M059J (cell line): ENCODE data around the gene KCNQ1. TPM values are rescaled to one million over a fixed set of nuclear protein-coding genes. Genes with fewer than 3 reads are reported as not detected.

Experiments
- DNase-seq: peaks from one replicate; pipeline ENCODE4 v3.0.0-alpha.2; 2012; ENCODE audit warnings: low read depth
- total RNA-seq: library from RNA; depleted of rRNA; stranded (reverse); fragments of >200 nt; shearing (Covaris generic); gene quantifications from 2 replicates; pipeline ENCODE4 v1.2.3, GENCODE V29; 2014

The KCNQ1 gene
- total RNA-seq, 1 experiment from 2014 or later, result not detected

DNA sequence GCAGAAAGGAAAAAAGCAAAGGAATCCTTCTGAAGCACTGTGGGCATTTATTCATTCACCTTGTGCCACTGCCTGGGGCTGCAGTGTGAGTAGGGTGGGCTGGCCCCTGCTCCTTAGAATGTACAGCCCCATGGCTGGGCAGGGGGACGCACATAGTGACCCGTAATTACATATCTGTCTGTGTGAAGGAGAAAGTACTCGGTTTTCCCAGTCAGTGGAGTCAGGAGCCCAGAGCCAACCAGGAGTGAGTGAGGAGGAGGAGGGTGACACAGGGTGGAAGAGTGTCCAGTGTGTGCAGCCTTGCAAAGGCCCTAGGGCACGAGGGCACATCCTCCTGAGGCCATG, 348.9 kb downstream of the KCNQ1 start:
- no peak for DNase-seq

DNA sequence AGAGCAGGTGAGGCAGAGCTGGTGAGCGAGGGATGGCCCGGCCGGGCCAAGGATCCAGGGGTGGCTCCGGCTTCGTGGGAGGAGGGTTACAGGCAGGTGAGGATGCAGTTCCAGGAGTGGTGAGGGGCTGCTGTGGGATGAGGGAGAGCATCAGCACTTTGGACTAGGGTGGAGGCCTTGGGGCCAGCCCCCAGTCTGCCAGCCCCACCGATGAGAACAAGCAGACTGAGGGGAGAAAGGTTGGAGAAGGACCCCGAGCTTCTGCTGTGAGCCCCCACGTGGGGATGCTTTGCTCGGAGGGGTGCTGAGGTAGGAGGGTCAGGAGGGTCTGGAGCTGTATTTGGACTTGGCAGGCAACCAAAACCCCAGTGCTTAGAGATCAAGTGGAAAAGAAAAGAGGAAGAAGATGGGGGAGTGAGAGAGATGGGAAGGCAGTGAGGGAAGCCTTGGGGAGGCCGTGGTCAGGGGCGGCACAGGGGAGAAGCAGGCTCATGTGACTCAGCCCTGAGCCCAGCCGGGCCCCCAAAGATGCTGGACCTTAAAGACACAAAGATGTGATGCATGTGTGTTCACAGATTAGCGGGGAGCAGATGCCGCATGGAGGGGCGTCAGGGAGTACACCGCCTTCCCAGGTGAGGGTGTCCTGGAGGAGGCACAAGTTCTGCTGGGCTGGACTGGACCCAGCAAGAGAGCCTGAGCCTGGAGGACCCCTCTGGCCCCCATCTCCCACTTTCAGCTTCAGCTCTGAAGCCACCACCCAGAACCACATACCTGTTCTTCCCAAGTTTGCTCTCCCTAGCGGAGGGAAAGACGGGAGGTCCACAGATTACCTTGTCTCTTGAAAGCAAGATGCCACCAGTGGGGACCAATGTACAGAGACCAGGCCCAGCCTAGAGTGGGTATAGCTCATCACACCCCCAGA, 349.5 kb downstream of the KCNQ1 start:
- DNase-seq, result no peak

DNA sequence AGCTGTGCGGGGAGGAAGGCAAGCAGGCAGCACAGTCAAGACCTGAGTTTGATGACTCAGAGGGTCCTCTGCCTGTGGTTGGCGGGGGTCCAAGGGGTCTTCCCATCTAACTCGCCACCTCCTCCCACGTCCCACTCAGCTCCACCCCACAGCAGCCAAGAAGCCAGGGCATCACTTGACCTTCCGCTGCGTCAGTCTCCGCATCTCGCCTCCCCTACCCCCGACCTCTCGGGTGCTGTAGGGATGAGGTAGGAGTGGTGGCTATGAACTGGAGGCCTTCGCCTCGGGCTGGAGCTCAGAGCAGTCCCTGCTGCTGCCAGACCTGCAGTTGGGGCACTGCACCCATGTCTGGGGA, 350.1 kb downstream of the KCNQ1 start:
- no peak for DNase-seq

DNA sequence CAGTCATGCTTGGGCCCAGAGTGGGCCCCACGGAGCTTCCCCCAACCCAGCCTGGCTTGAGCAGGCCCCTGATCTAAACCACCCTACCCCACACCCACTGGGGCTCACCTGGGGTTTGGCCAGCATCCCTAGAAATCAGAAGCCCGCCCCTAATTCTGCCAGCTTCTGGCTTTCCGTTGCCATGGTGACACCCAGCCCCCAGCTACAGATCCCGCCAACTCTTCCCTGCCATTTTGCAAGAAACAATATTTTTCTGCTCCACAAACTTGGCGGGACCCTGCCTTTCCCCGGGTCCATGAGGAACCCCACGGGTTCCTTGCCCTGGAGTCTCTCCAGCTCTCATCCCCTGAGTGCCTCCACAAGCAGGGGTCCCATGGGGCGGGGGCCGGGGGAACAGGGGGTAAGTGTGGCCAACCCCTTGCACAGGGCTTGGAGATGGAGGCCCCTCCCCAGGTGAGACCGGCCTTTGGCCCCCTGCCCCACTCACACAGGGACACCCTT, 350.7 kb downstream of the KCNQ1 start:
- DNase-seq, result no peak

DNA sequence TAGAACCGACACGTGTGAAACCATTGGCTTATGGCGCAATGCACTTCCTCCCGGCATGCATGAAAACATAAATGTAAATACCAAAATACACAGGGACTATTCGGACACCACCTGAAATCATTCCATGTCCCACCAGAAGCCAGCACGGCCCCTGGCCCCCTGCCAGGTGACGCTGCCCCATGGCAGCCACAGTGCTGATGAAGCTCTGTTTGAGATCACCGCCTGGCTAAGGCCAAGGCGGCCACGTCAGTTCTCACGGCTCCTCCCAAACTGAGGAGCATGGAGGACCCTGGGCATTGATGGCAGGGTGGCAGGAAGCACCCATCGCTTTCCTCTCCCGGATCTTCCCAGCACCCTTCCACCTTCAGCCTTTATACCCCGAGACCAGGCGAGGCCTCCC, 351.3 kb downstream of the KCNQ1 start:
- no peak for DNase-seq

DNA sequence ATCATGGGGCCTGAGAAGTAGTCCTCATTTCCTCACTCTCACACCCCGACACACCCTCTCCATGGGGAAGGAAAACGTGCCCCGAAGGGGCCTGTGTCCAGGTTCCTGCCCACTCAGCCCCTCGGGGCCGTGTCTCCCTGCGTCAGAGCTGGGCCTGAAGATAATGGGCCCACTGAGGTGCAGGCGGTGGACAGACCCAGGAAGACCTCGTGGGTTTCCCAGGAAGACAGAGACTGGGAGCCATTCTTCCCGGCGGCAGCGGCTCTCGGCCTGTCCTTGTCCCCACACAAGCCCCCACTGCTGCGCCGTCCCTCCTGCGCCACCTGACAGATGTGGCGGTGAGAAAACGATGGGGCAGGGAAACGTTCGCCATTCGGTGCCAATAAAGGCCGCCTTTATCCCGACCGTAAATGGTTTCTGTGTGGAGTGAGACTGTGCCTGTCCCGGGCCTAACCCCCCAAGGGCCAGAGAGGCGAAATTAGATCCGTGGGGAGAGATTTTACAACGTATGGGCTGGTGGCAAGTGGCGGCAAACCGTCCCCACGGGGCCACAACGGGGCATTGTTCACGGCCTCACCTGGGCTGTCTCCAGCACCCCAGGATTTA, 351.8 kb downstream of the KCNQ1 start:
- no peak for DNase-seq

DNA sequence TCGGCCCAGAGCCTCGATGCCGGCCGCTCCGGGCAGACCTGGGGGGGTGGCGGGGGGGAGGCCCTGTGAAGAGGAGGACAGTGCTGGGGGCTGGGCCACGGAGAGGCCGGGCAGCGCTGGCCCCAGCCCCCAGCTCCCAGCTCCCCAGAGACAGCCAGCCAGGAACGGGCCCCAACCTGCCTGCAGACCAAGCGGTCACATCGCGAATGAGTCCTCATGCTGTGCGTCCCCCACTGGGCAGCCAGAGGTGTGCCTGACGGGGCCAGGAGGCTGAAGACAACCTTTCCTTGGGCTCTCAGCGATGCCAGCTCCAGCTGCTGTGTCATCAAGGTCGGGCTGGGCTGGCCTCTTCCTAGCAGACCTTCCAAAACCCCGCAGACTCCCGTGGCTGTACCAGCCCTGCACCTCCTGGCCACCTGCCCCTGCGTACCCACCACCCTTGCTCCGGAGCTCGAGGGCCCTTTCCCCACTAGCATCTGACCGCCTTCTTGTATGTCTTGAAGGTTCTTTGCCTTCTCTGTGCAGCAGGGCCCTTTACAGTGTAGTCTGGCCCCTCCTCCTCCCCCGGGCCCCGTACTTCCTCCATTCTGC, 352.4 kb downstream of the KCNQ1 start:
- DNase-seq, result no peak

DNA sequence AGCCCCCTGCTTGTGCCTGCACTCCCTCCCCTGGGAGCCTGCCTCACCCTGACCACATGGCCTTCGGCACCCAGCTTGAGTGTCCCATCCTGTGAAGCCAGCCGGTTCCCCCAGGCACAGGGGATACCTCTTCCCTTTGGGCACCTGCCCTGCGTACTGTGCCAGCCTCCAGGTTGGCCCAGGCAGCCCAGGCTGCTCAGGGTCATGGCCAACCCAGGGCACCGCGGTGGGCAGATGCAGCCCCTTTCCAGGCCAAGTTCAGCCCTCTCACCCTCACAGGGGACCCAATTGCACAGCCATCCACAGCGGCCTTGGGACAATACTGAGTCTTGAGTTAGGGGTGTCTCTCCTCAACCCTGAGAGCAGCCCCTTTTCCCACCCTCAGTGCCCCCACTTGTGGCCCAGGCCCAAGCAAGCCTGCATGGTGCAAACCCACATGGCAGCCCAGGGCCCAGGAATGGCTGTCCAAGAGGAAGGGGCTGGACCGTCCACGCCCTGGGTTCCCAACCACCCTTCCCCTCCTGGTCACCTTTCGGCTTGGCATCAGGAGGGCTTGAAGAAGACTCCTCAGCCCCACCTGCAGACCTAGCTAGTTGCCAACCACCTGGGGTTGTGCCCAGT, 353.0 kb downstream of the KCNQ1 start:
- DNase-seq, result no peak

DNA sequence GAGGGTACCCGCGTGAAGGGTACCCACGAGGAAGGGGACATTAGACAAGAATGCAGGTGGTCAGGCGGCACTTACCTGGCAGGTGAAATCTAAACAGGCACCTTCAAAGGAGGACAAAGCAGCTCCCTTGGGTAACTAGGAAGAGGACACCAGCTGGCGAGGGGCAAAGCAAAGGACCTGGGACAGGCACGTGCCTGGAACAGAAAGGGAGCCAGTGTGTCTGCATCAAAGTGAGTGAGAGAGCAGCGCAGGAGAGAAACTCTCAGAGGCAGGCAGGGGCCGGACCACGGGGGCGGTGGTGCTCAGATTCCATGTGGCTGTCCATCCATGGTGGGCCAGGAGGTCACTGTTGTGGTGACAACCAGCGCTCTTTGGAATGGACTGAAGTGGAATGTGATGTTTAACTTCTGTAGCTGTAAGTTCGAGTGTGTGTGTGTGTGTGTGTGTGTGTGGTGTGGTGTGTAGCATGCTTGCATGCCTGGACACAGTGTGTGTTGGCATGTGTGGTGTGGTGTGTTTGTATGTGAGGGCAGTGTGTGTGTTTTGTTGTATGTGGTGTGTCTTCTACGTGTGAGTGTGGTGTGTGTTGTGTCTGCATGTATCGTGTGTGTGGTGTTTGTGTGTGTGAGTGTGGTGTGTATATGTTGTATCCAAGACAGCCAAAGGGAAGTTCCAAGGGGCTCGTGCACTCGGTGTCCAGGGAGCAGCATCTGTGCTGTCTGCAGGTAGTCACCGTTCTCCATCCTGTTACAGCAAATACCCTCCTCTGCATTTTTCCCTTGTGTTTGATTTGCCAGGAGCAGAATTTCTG, 354.3 kb downstream of the KCNQ1 start:
- no peak for DNase-seq

DNA sequence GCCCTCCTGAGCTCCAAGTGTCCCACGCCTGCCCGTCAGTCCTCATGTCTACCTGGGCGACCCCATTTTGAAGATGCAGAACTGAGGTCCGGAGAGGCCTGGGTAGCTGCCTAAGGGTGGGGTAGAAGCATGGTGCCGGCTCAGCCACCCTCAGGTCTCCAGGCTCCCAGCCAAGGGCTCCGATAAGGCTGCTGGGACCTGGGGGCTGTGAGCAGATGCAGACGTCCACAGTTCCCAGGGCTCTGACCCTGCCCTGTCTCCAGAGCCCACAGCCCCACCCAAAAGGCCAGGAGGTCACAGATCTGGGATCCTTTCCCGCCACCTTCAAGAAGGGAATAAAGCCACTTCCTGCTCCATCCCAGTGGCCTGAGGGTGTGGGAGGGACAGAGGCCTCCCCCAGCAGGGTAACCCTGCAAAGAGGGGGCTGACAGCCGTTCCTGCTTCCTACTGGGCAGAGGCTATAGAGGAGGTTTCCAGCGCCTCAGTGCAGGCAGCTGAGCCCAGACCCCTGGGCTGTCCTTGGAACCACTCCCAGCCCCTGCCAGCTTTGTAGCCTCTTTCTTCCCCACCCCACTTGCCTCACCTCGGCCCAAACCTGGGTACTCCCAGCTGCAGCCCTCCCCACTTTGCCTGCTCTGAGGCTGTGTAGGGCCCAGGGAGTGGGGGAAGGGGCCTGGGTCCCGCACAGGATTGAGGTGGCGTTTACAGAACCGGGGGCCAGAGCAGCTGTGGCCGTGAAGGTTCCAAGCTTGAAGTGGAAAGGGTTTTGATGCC, 355.3 kb downstream of the KCNQ1 start:
- peak; percentile 47 for DNase-seq

DNA sequence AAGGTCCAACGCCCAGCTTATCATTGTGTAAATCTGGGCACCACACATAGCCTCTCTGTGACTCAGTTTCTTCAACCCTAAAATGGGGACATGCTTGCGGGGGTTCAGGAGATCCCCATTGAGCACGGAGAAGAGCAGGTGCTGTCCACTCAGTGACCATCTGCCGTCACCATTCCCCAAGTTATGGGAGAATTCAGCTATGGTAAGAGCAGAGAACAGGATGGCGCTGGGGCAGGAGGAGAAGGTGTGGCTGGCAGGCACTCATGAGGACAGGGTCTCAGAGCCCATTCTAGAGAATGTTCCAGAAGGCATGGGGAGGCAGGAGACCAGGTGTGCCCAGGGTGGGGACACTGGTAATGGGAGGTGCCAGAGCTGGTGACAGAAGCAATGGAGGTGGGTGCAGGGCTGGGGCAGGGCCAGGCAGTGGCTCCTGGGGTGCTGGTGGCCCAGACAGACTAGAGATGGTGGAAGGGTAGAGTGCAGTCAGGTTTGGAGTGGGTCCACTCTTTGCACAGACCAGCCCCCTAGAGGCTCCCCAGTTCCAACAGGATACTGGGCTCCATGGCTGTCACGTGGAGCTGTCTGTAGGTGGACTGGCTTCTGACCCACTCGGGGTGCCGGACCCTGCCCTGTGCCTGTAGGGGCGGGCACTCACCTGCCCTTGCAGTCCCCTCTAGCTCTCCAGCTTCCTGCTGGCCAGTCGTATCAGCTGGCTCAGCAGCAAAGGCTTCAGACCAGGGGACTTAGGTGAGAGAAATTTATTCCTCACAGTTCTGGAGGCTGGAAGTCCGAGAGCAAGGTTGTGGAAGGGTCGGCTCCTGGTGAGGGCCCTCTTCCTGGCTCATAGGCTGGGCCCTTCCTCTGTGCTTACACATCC, 356.1 kb downstream of the KCNQ1 start:
- no peak for DNase-seq

DNA sequence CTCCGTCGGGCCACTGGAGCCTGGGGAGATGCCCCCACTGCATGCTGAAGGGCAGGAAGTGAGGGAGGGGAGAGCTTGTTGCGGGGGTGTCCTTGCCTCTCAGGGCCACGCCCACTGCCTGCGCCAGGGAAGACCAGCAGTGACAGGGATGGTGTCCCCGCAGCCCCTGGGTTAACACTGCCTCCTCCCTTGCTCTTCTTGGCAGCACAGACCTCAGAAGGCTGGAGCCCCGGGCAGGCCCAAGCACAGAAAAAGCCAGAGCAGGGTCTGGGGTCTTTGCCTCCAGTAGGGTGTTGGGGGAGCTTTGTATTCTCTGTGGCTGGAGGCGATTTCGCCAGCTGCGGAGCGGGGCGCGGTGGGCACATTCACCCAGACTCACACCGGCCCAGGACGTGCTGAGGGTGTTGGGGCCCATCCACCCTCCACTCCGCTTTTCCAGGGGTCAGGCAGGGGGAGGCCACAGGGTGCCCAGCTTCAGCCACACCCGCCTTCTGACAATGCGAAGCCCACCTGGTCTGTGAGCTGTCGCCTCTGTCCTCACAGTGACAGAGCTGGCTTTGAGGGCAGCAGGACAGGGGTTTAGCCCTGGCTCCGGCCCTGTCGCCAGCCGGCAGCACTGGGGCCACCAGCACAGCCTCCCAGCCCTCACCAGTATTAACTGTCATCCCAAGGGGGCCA, 357.0 kb downstream of the KCNQ1 start:
- DNase-seq, result no peak

DNA sequence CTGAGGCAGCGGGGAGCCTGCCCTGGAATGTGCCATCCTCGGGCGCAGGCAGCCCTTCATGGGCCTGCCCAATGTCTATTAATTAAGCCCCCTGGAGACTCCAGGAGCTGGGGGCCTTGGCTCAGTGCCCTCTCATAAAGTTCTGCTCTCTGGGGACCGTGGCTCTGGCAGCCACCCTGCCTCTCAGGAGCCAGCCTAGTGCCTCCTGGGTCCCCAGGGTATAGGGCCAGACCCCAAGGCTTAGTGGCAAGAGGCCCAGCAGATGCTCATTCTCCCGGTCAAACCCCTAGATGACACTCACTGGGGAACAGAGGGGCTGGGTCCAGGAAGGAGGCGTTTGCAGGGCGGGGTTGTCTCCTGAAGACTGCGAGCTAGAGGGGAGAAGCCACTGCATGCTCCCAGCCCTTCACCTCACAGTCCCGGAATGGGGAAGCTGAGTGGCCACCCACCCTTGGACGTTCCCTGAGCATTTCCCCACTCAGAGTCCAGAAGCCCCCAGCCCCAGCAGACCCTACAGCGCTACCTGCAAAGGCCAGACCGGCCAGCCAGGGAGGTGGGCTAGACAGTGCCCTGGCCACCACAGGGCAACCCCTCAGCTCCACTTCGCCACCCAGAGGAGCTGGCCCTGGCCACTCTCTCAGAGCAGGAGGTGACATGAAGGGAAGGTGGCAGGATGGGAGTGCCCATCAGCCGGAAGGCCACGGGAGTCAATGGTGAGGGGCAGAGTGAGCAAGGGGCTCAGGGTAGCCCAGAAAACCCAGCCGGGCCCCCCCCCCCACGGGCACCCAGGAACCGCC, 357.8 kb downstream of the KCNQ1 start:
- DNase-seq, result no peak

DNA sequence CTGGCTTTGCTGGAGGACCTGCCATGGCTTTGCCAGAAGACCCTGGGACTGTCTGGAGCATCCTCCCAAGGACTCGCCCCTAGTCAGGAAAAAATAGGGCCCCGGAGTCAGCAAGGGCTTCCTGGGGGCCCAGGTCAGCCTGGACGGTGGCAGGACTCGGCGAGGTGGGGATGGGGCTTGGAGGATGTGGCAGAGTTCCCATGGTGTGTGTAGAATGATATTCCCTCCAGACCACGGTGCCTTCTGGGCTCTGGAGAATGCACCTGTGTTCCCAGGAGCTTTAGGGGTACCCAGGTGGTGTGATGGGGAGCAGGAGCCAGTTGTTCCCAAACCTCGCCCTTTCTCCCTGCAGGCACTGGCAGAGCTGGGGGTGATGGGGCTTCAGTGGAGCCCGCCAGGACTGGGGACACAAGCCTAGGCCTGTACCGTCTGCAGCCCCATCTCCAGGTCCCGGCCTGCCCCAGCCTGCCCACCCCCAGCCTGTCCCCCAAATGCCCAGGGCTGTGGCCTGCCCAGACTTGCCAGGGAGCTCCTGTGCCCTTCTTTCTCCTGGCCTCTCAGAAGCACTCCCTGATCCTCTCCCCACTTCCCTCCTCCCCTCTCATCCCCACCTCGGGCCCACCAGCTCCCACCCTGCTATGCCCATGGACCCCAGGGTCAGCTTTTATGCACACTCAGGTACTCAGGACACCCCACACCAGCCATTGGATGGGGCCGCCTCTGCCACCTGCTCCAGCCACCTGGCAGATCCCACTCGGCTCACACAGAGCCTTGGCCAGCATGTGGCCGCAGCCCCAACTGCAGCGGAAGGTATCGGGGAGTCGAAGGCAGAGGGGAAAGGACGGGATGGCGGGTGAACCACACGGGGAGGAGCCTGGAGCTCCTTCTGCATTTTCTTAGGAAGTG, 358.6 kb downstream of the KCNQ1 start:
- no peak for DNase-seq

DNA sequence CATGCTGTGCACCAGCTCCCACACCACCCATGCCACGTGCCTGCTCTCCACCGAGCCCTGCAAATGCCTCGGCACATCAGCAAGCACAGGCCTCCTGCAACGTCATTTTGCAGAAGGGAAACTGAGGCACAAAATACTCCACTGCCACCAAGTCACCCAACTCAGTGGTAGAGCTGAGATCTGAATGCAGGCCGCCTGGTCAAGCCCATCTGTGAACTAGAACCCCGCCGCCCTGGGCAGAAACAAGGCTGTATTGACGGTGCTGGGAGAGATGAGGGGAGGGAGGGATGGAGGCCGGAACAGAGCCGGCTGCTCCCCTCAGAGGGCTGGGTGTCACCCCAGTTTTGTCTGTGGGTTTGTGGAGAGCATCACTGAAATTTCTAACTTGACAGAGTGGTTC, 359.4 kb downstream of the KCNQ1 start:
- no peak for DNase-seq

DNA sequence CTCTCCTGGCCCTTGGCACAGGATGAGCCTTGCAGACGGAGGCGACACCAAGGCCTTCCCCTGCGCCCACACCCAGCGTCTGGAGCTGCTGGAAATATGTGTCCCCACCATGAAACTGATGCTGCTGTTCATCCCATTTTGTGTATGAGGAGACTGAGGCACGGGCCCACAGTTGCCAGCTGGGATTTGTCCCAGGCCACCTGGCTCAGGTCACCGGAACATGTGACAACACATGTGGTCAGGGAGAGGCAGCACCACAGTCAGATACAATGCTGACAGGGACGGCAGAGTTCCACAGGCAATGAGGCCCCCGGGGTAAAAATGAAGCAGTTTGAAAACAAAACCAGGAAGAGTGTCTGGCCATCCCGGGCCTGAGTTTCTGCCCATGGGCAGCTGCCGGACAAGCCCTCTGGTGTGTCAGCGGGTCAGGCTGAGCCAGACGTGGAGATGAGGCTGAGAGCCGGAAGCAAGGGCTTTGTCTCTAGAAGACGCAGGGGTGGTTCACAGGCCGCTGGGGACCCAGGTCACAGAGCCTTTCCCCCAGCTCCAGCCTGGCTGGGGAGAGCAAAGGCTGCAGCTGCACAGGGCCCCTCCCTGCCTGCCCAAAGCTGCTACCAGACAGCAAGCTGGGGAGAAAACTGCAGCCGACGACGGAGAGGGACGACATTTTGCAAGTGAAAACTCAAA, 360.0 kb downstream of the KCNQ1 start:
- no peak for DNase-seq
